ENCODE data around the gene FCHSD2.

- TF ChIP-seq REST (IDR thresholded peaks at IDR 0.05; ENCODE audit: insufficient read depth in 1 of 2, low read depth in 2 of 2, low read length in 2 of 2) (no peak), POLR2AphosphoS5 (IDR thresholded peaks at IDR 0.05; ENCODE audit: low read depth, low read length) (no peak), TAF1 (IDR thresholded peaks at IDR 0.05; ENCODE audit: borderline replicate concordance, insufficient read depth, low read length) (no peak)
Measured at GRCh38 chr11:72908032-72908676, 234.0 kb downstream of the FCHSD2 start.

Measured in PFSK-1 (cell line).